Stimulated activated CD8-positive, alpha-beta memory T cell treated with anti-CD3 and anti-CD28 coated beads, Interleukin-2, amount 100 ng/mL, for 48 hours (primary cell): Measurements from ENCODE around the gene ZNF341.
"Not testable (repeated sequence)": the region's sequence is repeated elsewhere in the genome, so short reads cannot be mapped to it uniquely, and the experiment has no call there.

Source experiments
- DNase-seq, 2 donors: peaks; one replicate each; pipeline ENCODE4 v3.0.0-alpha.2; 2020; ENCODE audit warnings: low read depth in 2 of 2

ZNF341 gene

DNA sequence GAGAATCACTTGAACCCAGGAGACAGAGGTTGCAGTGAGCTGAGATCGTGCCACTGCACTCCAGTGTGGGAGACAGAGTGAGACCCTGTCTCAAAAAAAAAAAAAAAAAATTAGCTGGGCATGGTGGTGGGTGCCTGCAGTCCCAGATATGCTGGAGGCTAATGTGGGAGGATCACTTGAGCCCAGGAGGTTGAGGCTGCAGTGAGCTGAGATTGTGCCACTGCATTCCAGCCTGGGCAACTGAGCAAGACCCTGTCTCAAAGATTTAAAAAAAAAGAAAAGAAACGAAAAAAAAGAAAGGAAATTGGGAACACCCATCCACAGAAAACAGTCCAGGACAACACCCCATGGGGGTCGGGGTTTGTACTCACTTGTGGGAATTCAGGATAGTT, 60.8 kb downstream of the ZNF341 start:
- not testable (repeated sequence) for DNase-seq

DNA sequence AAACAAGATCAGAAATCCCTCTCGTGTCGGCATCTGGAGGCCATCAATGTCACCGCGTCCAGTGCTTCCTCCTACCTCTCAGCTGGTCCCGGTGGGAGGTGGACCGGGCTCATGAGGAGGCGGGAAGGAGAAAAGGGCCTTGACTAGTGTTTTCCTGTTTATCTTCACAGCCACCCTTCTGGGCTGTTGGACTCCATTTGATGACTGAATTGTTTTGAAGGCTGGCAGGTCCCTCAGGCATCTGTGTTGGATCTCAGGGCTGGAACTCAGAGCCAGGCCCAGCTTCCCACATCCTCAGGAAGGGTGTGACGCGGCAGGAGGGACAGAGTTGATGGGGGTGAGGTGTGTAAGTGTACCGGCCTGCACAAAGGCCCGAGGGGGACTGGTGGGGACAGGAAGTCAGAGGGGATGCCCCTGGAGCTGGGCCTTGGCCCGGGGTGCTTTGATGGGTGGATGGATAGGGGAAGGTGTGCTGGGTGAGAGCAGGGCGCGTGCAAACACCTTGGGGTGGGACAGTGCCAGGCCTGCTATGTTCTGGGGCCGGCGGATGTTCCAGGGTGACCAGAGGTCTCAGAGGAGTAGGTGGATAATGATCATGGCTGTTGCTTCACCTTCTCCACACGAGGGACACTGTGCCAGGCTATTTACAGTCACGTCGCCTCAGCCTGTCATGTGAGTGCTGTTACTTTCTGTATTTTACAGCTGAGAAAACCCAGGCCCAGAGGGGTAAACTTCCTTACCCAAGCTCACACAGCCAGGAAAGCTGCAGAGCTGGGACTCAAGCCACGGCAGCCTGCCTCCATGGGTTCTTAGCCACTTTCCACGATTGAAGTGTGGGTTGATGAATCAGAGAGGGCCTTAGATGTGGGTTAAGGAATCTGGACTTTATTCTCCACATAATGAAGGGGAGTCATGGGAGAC, 61.5 kb downstream of the ZNF341 start:
- DNase-seq = no peak

DNA sequence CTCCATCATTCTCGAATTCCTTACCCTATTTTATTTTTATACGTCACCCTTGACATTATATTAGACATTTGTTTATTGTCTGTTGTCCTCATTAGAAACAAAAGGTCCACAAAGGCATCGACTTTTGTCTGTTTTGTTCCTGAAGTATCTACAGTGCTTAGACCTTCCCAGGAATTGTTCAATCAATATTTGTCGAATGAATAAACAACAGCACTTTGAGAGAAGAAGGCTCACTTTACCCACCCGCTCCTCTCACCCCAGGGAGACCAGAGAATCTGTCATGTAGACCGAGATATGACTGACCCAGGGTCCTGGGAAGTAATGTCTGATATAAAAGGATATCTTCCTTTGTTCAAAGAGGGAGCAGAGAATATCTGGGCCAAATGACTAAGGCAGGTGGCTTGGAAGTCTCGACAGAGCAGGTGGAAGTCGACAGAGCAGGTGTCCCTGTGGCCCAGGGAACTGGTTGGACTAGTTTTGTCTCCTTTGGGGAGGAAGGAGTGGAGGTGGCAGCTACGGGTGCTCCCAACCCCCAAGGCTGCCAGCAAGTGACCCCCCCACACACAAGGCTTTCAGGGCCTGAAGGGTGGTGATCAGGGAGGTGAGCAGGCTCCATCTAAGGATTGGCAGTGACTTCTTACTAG, 64.6 kb downstream of the ZNF341 start:
- DNase-seq = no peak

DNA sequence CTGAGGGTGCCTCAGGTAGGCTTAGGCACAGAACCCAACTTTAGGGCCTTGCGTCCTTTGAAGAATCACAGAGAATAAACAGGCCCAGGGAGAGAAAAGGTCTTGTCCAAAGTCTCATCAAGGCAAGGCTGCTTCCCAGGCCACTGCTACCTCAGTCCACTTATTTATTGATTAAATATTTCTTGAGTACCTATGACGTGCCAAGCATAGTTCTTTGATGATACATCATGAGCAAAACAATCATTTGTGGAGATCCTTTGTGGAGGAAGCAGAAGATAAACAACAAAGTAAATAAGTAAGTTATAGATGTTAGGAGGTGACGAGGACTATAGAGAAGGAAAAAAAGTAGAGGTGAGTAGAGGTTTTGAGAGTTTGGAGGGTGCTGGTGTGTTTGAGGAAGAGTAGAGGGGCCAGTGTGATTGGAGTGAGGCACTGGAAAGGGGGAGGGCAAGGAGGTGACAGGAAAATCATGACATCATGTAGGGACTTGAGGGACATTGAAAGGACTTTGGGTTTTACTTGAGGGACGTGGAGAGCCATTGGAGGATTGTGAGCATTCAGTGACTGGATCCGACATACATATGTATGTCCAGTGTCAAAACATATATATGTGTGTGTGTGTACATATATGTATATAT, 65.2 kb downstream of the ZNF341 start:
- no peak for DNase-seq

DNA sequence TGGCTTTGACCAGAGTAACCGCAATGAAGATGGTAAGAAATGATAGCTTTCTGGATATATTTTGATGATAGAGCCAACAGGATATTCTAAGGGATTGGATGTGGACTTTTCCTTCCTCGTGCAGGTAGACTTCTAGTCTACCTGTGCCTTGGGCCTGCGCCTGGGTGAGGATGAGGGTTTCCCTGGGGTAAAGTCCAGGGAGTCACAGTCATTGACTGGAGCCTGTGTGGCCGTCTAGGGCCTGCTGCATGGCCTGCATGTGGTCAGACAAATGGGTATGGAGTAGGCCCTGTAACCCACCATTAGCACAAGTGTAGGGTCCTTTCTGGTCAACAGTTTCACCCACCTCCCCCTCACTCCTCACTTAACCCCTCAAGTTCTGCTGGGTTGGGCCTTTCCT, 66.6 kb downstream of the ZNF341 start:
- no peak for DNase-seq

DNA sequence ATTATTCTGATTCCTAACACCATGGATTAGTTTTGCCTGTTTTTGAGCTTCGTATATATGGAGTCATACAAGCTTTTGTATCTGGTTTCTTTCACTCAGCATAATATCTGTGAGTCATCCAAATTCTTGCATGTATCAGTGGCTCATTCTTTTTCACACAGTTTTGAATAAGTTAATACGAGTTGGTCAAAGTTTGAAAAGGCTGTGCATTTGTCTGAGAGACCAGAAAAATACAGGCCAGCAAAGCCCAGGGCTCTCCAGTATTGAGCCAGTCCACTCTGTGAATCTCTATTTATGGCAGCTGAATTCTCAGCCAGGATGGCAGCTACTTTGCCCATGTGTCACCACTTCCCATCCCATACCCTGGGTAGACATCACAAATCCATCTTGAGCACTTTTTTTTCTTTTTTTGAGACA, 72.1 kb downstream of the ZNF341 start:
- DNase-seq = no peak

DNA sequence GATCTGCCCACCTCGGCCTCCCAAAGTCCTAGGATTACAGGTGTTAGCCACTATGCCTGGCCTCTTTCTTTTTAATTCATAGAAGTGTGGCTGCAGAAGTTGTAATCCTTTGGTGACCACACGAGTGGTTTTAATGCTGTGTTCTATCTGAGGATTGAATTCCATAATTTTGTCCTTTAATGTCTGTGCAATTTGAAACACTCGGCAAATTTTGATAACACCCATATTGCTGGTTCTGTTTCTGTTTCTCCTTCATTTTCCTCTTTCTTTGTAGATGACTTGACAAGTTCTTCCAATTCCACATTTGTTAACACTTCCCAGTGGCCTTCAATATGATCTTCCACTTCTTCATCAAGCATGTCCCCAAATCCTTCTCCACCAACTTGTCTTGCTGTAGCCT, 76.6 kb downstream of the ZNF341 start:
- DNase-seq = no peak

DNA sequence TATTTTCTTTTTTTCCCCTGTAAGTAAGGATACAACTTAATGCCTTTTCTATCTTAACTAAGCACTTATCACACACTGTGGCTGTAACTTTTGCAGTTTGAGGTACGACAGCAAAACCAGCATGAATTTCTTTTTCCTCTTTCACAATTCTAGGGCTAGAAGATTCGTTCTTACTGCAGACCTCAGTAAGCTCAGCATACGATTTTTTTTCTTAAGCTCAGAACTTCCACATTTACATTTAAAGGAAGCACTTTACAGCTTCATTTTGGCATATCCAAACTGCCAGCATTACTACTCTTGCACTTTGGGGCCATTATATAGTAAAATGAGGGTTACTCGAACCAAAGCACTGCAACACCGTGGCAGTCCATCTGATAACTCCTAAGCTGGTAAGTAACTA, 78.5 kb downstream of the ZNF341 start:
- DNase-seq = no peak

DNA sequence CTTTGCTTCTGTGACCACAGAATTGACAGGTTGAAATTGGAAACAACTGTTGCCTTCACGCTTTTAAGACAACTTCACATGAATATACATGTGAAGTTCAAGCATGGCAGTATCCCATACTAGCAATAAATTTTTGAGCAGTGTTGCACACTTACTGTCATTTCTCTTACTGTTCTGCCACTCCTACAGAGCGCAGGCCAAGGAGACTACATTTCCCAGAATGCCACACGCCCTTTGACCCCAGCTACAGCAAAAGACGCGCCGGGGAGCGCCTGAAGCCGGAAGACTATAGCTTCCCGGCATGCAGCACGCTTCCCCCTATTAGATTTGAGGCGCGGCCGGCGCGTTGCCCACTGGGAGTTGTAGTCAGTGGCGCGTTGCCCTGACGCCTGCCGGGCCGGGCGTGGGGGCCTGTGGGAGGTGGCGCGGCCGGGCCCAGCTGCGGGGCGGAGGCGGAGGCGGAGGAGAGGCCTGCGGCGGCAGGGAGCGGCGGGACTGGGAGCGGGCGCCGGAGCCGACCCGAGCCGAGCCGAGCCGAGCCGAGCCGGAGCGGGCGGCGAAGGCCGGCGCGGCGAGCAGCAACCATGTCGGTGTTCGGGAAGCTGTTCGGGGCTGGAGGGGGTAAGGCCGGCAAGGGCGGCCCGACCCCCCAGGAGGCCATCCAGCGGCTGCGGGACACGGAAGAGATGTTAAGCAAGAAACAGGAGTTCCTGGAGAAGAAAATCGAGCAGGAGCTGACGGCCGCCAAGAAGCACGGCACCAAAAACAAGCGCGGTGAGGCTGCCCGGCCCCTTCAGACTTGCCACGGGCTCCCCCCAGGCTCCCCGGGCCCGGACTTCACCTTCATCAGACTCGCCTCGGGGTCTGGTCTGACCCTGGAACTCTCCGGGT, 79.3 kb downstream of the ZNF341 start, which contains the start of gene CHMP4B:
TSS of gene CHMP4B (plus strand) at position 464 of the 891 bp plus-strand sequence. CDS start at position 585, 121 bp downstream.
- peak; percentile 96 to 98 for DNase-seq

DNA sequence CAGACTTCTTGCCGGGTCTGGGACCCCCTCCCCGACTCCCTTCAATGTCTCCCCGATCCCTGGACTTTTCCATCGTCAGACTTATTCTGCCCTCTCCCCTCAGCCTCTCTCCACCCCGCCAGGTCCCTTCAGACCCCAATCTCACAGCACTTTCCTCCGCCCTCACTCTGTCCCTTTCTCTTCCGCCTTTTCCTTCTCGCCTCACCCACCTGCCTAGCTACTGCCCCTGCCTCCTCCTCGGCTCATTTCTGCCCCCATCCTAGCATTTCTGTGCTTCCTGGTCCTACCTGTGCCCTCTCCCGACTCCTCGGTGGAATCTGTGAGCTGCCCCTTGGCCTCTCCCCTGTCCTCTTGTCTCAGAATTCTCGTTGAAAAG, 80.0 kb downstream of the ZNF341 start:
- DNase-seq = no peak

DNA sequence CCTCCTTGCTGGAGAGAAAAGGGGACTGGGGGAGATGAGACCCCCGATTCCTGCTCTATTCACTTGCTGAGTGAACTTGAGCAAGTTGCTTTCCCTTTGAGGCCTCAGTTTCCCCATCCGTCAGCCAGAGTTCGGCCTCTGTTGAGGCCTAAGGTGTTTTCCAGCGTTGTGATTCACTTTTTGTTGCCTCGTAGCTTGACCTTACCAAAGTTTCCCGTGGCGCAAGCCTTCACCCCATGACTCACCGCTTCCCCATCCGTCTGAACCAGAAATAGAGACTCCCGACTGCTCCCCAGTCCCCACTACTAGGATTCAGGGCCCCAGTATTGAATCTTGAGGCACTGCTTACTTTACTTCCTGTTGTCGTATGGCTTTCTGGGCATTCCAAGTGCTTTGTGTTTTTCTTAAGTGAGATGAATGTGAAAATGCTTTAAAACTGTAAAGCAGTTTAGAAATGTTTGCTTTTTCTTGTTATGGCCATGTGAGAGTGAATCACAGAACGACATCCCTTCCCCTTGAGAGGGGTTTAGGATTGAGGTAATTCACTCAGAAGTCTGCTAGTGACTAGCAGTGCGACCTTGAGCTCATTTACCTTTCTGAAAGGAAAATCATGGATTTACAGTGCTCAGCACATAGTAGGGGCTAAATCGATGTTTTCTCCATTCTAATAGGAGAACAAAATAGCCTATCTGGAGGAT, 80.5 kb downstream of the ZNF341 start:
- peak in 1 of 2 donors; percentile 36 for DNase-seq

DNA sequence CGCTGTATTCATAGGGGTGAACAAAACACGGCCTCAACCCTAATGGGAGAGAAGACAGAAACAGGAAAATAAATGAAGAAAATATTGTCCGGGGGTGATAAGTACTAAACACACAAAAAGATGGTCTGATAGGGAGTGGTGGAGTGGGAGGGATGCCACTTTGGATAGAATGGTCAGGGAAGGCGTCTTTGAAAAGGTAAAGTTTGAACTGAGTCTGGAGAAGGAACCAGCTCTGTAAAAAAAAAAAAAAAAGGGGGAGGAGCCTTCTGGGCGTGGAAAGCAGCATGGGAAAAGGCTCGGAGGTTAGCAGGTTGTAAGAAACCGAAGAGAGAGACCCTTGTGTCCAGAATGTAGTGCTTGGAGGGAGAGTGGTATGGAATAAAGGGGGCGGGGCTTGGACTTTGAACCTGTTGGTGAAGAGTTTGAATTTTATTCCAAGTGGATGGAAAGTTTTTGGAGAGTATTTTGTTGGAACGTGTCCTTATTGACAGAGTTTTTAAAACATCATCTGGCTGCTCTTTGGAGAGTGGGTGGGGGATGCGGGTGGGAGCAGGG, 81.2 kb downstream of the ZNF341 start:
- DNase-seq = no peak

DNA sequence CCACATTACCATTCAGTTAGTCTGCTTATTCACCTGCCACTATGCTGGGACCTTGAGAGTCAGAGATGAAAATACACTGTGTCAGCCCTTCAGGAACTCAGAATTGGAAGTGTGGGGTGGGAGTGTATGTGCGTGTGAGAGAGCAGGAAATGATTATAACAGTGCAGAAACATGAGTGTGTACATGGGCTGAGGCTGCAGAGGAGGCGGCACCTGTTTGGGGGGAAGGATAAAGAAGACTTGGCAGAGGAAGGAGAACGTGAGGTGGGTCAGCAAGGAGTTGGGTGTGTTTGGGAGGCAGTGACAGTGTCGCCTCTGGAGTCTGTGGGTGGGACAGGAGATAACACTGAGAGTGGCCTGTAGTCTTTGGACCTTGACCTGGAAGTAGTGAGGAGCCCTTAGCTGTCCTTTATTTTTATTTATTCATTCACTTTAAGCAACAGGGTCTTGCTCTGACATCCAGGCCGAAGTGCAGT, 82.5 kb downstream of the ZNF341 start:
- peak in 1 of 2 donors; percentile 17 for DNase-seq

DNA sequence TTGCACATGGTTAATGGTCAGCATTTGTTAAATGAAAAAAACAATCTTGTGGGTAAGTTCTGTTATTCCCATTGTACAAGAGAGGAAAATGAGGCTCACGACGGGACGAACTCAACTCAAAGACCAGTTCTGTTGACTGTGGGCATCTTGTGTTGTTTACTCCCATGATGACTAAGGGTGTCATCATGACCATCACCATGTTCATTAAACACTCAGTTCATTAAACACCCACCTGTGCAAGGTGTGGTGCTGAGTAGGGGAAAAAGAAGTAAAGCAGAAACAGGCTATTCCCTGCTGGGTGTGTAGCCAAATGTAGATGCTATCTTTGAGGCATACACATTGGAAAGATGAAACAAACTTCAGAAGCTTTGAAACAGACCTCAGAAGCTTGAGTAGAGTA, 83.9 kb downstream of the ZNF341 start:
- DNase-seq = no peak

DNA sequence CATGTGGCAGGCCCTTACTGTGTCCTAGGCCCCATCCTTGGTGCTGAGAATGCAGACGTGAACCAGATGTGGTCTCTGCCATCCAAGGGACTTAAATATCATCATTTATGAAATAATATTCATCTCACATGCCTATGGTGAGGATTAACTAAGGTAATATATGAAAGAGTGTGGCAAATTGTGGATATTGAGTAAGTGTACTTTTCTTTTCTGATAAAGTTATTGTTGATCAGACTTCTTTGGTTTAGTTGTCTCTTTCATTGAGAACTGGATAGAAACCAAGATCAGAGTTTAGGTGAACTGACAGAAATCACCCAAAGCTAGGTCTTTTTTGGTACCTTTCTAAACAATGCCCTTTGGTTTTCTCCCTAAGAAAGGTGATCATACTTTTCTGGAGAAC, 84.4 kb downstream of the ZNF341 start:
- no peak for DNase-seq

DNA sequence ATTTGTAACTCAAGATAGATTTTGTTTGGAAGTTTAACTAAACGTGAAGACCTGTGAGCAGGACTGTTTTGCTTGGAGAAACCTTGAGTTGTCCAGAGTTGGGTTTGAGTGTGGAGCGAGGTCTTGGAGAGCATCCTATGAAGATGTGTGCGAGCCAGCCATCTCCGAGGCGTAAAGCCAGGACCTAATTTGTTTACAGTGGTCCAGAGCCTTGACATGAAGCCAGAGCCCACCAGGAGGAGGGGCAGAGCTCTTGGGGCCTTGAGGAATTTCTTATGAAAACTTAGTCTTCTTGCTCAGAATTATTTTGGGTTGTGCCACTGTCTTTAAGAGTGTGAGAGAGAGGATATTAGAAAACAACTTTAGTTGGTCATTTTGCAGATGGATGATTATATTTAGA, 85.6 kb downstream of the ZNF341 start:
- no peak for DNase-seq

DNA sequence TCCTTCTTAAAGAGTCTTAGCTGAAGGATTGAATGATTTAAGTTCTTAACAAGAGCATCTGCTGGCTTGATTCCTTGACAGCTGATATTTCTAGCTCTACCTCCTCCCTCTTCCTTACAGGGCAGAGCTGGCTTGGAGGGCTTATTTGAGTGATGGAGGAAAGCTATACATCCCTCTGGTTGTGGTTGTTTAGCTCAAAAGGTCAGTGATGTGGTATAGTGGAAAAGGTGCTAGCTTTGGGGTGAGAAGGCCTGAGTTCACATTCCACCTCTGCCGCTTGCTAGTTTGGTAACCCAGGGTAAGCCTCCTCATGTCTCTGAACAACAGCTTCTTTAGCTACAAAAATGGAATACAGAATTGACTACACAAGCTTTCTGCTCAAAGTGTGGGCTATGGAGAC, 87.7 kb downstream of the ZNF341 start:
- no peak for DNase-seq

DNA sequence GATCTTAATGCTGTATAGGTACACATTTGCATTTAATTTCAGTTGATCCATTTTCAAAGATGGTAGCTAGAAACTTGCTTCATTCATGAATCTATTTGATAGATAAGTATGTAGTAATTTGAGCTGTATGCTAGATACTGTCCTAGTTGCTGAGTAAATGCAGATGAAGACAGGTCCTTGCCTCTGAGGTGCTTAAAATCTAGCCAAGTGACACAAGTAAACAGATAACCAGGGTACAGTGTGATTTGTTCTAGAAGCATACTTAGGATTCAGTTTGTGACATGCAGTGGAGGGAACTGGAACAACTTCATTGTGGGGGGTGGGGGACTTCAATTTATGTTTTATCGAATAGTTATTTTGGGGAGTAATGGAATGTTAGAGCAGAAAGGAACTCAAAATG, 88.6 kb downstream of the ZNF341 start:
- DNase-seq = no peak

DNA sequence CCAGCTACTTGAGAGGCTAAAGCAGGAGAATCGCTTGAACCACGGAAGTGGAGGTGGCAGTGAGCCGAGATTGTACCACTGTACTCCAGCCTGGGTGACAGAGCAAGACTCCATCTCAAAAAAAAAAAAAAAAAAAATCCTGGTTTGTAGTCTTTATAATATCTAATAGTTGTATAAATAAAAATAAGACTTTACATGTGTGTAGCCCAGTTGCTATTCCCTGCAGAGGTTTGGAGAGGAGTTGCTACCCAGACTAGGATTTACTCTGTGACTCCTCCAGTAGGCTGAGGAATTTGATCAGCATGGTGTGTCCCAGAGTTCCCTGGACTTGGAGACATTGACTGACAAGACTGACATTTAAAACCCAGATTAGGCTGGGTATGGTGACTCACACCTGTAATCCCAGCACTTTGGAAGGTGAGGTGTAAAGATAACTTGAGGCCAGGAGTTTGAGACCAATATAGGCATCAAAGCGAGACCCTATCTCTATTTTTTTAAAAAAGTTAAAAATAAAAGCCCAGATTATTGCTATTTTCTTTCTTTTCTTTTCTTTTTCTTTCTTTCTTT, 89.6 kb downstream of the ZNF341 start:
- no peak for DNase-seq

DNA sequence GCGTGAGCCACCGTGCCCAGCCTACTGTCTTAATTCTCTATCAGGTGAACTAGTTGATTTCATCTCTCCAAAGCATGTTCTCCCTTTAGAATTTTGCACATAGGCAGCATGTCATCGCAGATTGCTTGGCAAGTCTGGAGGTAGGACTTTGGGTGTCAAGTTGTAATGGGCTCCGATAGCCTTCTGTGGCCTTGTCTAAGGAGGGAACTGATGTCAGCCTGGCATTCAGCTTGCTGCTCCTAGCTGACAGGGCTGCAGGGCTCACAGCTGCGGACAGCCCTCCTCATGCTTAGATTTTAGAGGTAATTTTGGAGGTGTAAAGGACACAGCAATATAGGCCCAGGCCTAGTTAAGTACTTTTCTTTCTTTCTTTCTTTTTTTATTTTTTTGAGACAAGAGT, 90.6 kb downstream of the ZNF341 start:
- no peak for DNase-seq
